Spleen (tissue), 7 donors: Measurements from ENCODE around the gene TP73.
"Not testable (repeated sequence)": the region's sequence is repeated elsewhere in the genome, so short reads cannot be mapped to it uniquely, and the experiment has no call there.

Experiments used
- CTCF ChIP-seq, 11 experiments: fragments of 200-600 bp in 7 of 11; fragments of 450-650 bp in 4 of 11; sonication (generic) in 4 of 11; IDR thresholded peaks in 8 of 11; conservative IDR thresholded peaks in 3 of 11; 1 replicate in 7 of 11; 2 replicates in 4 of 11; pipeline versions ENCODE4 v1.4.0 to v1.8.0; 2016 to 2021; ENCODE audit warnings: antibody characterized with exemption in 11 of 11, inconsistent platforms in 4 of 11, mild to moderate bottlenecking in 1 of 11
- POLR2A ChIP-seq, 3 donors: fragments of 450-650 bp; IDR thresholded peaks; one replicate each; pipeline ENCODE4 v1.5.1; 2017; ENCODE audit warnings: antibody characterized with exemption in 3 of 3, mild to moderate bottlenecking in 1 of 3
- POLR2AphosphoS5 ChIP-seq, 3 donors: sonication (generic); formaldehyde crosslinking; IDR thresholded peaks; one replicate each; pipeline ENCODE4 v1.5.1; 2017; ENCODE audit warnings: antibody characterized with exemption in 3 of 3
- donor health status: DM: no; HTN: no; CAD: no; lungs with moderate emphysema.
- donor health status: DM: no; HTN: no; CAD: no.
- donor health status: DM: no; HTN: no; CAD: no.

GRCh38 chr1:3724416-3725030 is 72.2 kb downstream of the TP73 start:
- not testable (repeated sequence) for TF ChIP-seq POLR2A, POLR2AphosphoS5 (IDR thresholded peaks at IDR 0.05)
- peak; percentile 81 to 92 (median 89) for TF ChIP-seq CTCF (IDR thresholded peaks at IDR 0.05 in 8 of 11, conservative IDR thresholded peaks at IDR 0.05 in 3 of 11)
